ENCODE data around the gene KCNV2.

The KCNV2 gene

DNA sequence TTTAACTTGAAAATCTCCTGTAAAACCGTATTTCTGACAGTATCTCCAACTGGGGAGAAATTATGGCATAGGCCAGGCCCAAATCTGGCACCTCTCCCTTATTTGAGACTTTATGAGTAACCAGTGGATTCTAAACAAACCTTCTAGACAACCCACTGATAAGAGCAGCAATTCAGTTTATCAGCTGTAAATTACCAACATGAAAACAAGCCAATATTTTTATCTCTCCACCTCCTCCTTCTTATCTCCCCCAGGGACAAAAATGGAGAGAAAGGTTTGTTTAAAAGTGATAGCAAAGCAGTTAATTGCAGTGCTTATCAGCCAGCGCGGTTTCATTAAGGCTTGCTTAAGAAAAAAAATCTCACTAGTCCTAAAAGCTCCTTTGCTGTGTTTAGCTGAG is 53.8 kb downstream of the KCNV2 start:
- in situ Hi-C loops (cut with HindIII; ENCODE audit: low pct_ligation_motif_present, low sequenced_read_pairs): no loop called here
- H3K36me3 ChIP-seq (replicated peaks): peaks cover 32% of the 10 kb centered on the region
- no peak overlapping the region for H3K27ac ChIP-seq
- no peak overlapping the region for H3K4me3 ChIP-seq (ENCODE audit: low read depth, low read length)
- TF ChIP-seq, protein P1, sequence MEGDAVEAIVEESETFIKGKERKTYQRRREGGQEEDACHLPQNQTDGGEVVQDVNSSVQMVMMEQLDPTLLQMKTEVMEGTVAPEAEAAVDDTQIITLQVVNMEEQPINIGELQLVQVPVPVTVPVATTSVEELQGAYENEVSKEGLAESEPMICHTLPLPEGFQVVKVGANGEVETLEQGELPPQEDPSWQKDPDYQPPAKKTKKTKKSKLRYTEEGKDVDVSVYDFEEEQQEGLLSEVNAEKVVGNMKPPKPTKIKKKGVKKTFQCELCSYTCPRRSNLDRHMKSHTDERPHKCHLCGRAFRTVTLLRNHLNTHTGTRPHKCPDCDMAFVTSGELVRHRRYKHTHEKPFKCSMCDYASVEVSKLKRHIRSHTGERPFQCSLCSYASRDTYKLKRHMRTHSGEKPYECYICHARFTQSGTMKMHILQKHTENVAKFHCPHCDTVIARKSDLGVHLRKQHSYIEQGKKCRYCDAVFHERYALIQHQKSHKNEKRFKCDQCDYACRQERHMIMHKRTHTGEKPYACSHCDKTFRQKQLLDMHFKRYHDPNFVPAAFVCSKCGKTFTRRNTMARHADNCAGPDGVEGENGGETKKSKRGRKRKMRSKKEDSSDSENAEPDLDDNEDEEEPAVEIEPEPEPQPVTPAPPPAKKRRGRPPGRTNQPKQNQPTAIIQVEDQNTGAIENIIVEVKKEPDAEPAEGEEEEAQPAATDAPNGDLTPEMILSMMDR (IDR thresholded peaks at IDR 0.05; ENCODE audit: low read depth, low read length, missing control alignments): no peak
- no peak for DNase-seq
- H3K27me3 ChIP-seq (replicated peaks): no peaks in the 10 kb centered on the region

DNA sequence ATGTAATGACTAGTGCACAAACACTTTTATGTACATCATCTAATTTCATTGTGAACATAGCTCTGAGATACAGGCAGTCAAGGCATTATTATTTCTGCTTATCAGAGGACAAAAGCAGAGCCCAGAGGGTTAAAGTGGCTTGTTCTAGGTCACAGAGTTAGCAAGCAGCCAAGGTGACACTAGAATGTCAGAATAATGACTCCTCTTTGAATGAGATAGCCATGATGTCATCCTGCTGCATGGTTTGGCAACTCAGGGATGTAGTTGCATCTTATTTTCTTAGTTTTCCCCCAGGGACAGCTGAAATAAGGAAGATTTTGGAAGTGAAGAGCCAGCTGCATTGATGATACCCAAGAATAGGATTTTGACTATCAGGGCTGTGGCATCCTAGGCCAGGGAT is 54.4 kb downstream of the KCNV2 start:
- TF ChIP-seq, protein P1 (IDR thresholded peaks at IDR 0.05; ENCODE audit: low read depth, low read length, missing control alignments): no peak

DNA sequence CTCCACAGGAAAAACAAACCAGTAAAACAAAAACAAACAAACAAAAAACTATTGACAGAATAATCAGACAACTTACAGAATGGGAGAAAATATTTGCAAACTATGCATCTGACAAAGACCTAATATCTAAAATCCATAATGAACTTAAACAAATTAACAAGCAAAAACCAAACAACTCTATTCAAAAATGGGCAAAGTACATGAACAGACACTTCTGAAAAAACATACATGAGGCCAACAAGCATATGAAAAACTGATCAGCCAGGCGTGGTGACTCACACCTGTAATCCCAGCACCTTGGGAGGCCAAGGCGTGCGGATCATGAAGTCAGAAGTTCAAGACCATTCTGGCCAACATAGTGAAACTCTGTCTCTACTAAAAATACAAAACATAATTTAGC is 60.1 kb downstream of the KCNV2 start:
- H3K27ac ChIP-seq: no peak overlapping the region
- peaks cover 34% of the 10 kb centered on the region for H3K36me3 ChIP-seq (replicated peaks)
- TF ChIP-seq, protein P1 (IDR thresholded peaks at IDR 0.05; ENCODE audit: low read depth, low read length, missing control alignments): no peak
- DNase-seq: no peak
- in situ Hi-C loops (cut with HindIII; ENCODE audit: low pct_ligation_motif_present, low sequenced_read_pairs): no loop called here
- H3K27me3 ChIP-seq (replicated peaks): no peaks in the 10 kb centered on the region
- H3K4me3 ChIP-seq (ENCODE audit: low read depth, low read length): no peak overlapping the region

More for the DNA sequence above, 54.4 kb downstream of the KCNV2 start:
- in situ Hi-C loops (cut with HindIII; ENCODE audit: low pct_ligation_motif_present, low sequenced_read_pairs): no loop called here
- peaks cover 36% of the 10 kb centered on the region for H3K36me3 ChIP-seq (replicated peaks)
- no peak overlapping the region for H3K27ac ChIP-seq
- H3K4me3 ChIP-seq (ENCODE audit: low read depth, low read length): no peak overlapping the region
- H3K27me3 ChIP-seq (replicated peaks): no peaks in the 10 kb centered on the region
- no peak for DNase-seq

DNA sequence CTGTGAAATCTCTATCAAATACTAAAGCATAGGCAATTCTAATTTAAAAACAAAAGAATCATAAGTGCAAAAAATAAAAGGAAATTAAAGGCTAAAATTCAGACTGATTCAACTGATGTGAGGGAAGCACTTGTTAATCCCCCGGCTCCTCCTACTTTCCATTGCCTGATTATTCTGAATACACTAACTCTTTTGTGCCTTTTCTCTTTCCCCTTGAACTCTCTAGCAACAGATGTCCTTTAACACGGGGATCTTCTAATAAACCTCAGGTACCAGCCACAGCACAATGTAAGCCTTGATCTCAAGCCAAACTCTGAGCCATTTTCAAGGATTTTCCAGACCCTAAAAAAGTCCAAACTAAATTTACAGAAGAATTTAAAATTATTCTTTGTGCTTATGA is 61.5 kb downstream of the KCNV2 start:
- in situ Hi-C loops (cut with HindIII; ENCODE audit: low pct_ligation_motif_present, low sequenced_read_pairs): no loop called here

More for the DNA sequence above, 61.5 kb downstream of the KCNV2 start:
- H3K27ac ChIP-seq: no peak overlapping the region
- no peak overlapping the region for H3K4me3 ChIP-seq (ENCODE audit: low read depth, low read length)
- no peaks in the 10 kb centered on the region for H3K27me3 ChIP-seq (replicated peaks)
- peaks cover 25% of the 10 kb centered on the region for H3K36me3 ChIP-seq (replicated peaks)
- TF ChIP-seq, protein P1 (IDR thresholded peaks at IDR 0.05; ENCODE audit: low read depth, low read length, missing control alignments): no peak
- no peak for DNase-seq
